Fibroblast of peridontal ligament (primary cell): ENCODE measurements around the gene GLUD1.
"Not testable (repeated sequence)": the region's sequence is repeated elsewhere in the genome, so short reads cannot be mapped to it uniquely, and the experiment has no call there.

ENCODE experiments used
- DNase-seq: peaks from one replicate; pipeline ENCODE4 v3.0.0-alpha.2; 2010; ENCODE audit errors: extremely low read depth

GLUD1 gene

GRCh38 chr10:87045434-87045938 is 49.2 kb downstream of the GLUD1 start:
- no peak for DNase-seq

GRCh38 chr10:87043579-87043978 is 51.1 kb downstream of the GLUD1 start:
- DNase-seq: not testable (repeated sequence)

GRCh38 chr10:87038786-87039185 is 55.9 kb downstream of the GLUD1 start:
- no peak for DNase-seq

- DNase-seq: no peak
Measured at GRCh38 chr10:87038286-87038717, 56.3 kb downstream of the GLUD1 start.

GRCh38 chr10:87036623-87037022 is 58.0 kb downstream of the GLUD1 start:
- DNase-seq: no peak

- DNase-seq: no peak
Measured at GRCh38 chr10:87030912-87031635, 63.6 kb downstream of the GLUD1 start.

- not testable (repeated sequence) for DNase-seq
Measured at GRCh38 chr10:87030419-87030818, 64.2 kb downstream of the GLUD1 start.

GRCh38 chr10:87026747-87027508 is 67.7 kb downstream of the GLUD1 start:
- not testable (repeated sequence) for DNase-seq

GRCh38 chr10:87025285-87025958 is 69.2 kb downstream of the GLUD1 start:
- peak; percentile 66 for DNase-seq

- DNase-seq: not testable (repeated sequence)
Measured at GRCh38 chr10:87020056-87020455, 74.6 kb downstream of the GLUD1 start, which contains the start of gene FAM25A. TSS of gene FAM25A (plus strand) at chr10:87020294. CDS start at chr10:87020325, 31 bp downstream.

- DNase-seq: not testable (repeated sequence)
Measured at GRCh38 chr10:87019504-87019903, 75.1 kb downstream of the GLUD1 start.

GRCh38 chr10:87019066-87019465 is 75.6 kb downstream of the GLUD1 start:
- DNase-seq: not testable (repeated sequence)

- not testable (repeated sequence) for DNase-seq
Measured at GRCh38 chr10:87018127-87018526, 76.5 kb downstream of the GLUD1 start.

- DNase-seq: peak; percentile 72
Measured at GRCh38 chr10:87014986-87015716, 79.5 kb downstream of the GLUD1 start.

GRCh38 chr10:87013528-87013927 is 81.1 kb downstream of the GLUD1 start:
- DNase-seq: not testable (repeated sequence)

- DNase-seq: not testable (repeated sequence)
Measured at GRCh38 chr10:87009134-87009696, 85.4 kb downstream of the GLUD1 start.

GRCh38 chr10:87008303-87008702 is 86.3 kb downstream of the GLUD1 start:
- not testable (repeated sequence) for DNase-seq

- DNase-seq: not testable (repeated sequence)
Measured at GRCh38 chr10:87007674-87008073, 87.0 kb downstream of the GLUD1 start.

GRCh38 chr10:87007124-87007523 is 87.5 kb downstream of the GLUD1 start:
- peak; percentile 60 for DNase-seq

- peak; percentile 40 for DNase-seq
Measured at GRCh38 chr10:87000491-87000890, 94.2 kb downstream of the GLUD1 start.
